NCI-H748 (cell line): ENCODE results near the gene MALL.
"Not testable (repeated sequence)": the region's sequence is repeated elsewhere in the genome, so short reads cannot be mapped to it uniquely, and the experiment has no call there.

Experiments
- DNase-seq: peaks from one replicate; lab custom pipeline; 2025; ENCODE audit not compliant: unreplicated experiment; lab: John Stamatoyannopoulos, UW

The MALL gene

DNA sequence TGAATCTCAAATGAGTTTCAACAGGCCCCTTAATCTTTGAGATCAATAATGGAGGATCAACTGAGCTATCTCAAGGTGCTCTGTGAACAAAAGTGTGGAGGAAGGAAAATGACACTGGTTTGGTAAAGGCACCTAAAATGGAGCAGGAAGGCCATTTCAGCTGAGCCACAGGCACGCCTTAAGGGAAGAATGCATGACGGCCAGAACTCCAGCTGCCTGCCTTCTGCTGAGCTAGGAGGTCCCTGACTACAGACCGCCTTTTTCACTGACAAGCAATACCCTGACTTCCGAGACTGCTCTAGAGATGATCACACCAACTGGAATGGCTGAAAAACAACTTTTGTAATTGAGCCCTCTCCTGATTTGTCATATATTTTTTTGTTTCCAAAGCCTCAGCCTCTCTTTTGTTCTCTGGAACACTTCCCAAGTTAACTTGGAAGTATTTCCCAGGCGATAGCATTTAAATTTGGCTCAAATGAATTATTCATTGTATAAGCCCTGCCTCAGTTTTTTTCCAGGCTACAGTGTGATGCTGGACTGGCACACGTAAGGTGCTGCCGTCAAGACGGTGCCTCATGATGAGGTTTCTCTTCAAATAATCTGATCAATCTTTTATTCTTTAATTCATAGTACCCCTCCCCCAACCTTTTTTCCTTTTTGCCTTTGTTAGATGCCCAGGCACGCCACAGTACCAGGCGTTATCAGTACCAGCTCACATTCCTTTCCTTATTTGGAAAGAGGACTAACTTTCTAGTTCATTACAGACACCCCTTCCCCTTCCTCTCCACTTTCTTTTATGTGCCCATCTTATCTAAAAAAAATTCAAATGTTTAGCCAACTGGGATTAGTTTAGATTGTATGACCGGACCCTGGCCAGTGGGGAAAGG, 60.9 kb downstream of the MALL start:
- DNase-seq = not testable (repeated sequence)

DNA sequence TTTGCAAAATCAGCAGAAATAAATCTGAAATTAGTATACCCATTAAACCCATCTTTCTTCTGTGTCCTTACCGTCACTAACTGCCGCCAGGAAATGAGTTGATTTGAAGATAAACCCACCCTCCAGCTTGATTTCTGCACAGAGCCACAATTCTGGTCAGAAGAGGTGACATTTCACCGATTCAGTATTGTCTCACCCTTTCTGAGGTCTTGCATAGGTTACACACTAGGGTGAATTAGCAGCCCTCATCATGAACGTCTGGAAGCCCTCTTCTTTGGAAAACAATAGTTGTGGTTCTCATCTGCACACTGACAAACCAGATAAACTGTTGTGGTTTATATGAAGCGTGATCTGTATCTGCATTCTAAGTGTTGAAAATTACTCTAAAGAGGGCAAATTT, 61.9 kb downstream of the MALL start:
- not testable (repeated sequence) for DNase-seq

GRCh38 chr2:110052166-110052565, 63.5 kb downstream of the MALL start:
- DNase-seq = not testable (repeated sequence)

DNA sequence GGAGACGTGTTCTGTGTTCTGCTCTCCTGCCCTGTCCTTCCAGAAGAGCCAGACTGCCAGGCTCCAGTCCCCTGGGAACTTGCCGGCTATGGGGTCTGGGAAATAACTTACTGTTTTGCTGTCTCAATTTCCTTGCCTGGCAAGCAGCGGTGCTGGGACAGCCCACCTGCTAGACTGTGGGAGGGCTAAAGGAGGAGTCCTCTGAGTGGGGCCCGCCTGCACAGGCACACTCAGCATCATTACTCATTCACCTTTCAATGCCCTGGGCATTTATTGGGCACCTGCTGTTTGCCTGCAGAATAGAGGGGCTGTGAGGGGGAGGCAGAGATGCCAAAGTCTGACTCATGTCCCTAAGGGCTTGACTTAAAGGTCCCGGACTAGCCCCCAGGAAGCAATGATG, 65.4 kb downstream of the MALL start:
- DNase-seq = not testable (repeated sequence)

- DNase-seq = not testable (repeated sequence)
Observed at GRCh38 chr2:110049769-110050168, 65.9 kb downstream of the MALL start.

GRCh38 chr2:110048255-110049197, 67.1 kb downstream of the MALL start:
- DNase-seq = not testable (repeated sequence)

- DNase-seq = not testable (repeated sequence)
Observed at GRCh38 chr2:110047225-110047624, 68.4 kb downstream of the MALL start.

DNA sequence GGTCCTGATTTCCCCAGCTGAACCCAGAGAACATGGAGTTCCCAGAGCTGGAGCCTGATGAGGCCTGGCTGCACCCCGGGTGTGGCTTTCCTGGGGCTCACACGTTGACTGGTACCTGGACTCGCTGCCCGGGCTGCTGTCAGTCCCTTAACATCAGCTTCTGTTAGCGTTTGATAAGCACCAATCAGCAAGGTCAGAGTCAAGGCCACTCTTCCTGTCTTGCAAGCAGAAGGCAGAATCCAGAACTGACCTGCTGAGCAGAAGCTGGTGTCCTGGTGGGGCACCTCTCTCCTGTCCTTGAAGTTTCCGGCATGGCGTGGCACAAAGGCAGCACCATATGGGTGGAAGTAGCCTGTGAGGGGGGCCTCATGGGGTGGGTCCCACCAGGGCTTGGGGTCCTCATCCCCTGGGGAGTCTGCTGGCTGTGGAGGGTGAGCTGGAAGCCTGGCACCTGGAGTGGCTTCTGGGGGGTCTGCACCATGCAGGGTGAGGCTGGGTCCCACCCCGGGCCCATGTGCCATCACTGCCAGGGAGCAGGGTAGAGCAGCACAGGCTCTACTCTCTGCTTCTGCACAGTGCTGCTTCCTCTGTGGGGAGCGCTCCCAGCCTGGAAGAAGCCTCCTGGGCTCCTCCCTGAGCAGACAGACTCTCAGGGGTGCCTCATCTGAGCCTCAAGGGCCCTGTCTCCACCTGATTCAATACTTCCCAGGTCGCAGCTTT, 73.5 kb downstream of the MALL start:
- not testable (repeated sequence) for DNase-seq

- DNase-seq = not testable (repeated sequence)
Observed at GRCh38 chr2:110037336-110037735, 78.3 kb downstream of the MALL start.

GRCh38 chr2:110035384-110035783, 80.2 kb downstream of the MALL start:
- not testable (repeated sequence) for DNase-seq

DNA sequence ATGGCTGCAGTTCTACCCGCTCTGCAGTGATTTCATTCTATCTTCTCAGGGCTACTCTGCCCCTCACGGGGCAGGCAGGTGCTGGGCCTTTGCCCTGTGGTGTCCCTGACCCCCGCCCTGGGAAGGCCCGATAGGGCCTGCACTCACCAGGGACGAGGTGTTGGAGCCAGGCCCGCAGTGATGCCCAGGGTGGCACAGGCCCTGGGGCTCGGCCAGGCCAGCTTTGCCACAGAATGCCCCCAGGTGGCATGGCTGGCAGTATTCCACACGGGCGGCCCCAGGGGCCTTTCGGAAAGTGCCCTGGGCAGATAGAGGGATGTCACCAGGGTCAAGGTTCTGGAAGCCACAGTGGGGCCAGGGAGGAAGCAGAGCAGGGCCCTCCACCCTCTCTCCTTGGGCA, 80.7 kb downstream of the MALL start:
- not testable (repeated sequence) for DNase-seq
